HL-60 (cell line): Measurements from ENCODE around the gene DIS3L2.

Experiments used
- GABPA ChIP-seq: IDR thresholded peaks from 2 replicates; pipeline ENCODE4 v1.6.1; 2012; ENCODE audit warnings: low read depth
- POLR2AphosphoS5 ChIP-seq: IDR thresholded peaks from 2 replicates; pipeline ENCODE4 v1.6.1; 2012; ENCODE audit warnings: low read depth
- SPI1 ChIP-seq: IDR thresholded peaks from 2 replicates; pipeline ENCODE4 v1.6.1; 2012; ENCODE audit warnings: low read depth, mild to moderate bottlenecking, borderline replicate concordance
- TF ChIP-seq, protein P1 (sequence below): IDR thresholded peaks from one replicate; pipeline ENCODE4 v1.5.1; 2011; ENCODE audit warnings: low read length, control low read depth, inconsistent platforms; ENCODE audit not compliant: insufficient read depth
- TF ChIP-seq, protein P2 (sequence below): IDR thresholded peaks from 2 replicates; pipeline ENCODE4 v1.6.1; 2012; ENCODE audit warnings: low read depth; ENCODE audit not compliant: insufficient replicate concordance

DNA sequence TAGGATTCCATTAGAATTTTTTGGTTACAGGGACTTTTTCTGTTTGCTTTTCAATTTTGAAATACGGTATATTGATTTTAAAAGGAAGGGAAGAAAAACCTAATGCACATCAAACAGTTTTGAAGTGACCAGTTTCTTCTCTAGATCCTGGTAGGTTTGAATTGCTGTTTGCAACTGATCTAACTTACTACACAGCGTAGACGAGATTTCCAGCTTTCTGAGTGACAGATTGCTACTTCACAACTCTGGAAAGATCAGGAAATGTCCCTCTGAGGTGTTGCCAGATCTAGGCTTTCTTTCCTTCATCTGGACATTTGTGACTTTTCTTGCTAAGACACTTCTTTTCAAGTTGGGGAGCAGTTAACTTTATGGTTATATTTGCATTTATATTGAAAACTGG, 112.2 kb downstream of the DIS3L2 start:
- TF ChIP-seq, protein P1, sequence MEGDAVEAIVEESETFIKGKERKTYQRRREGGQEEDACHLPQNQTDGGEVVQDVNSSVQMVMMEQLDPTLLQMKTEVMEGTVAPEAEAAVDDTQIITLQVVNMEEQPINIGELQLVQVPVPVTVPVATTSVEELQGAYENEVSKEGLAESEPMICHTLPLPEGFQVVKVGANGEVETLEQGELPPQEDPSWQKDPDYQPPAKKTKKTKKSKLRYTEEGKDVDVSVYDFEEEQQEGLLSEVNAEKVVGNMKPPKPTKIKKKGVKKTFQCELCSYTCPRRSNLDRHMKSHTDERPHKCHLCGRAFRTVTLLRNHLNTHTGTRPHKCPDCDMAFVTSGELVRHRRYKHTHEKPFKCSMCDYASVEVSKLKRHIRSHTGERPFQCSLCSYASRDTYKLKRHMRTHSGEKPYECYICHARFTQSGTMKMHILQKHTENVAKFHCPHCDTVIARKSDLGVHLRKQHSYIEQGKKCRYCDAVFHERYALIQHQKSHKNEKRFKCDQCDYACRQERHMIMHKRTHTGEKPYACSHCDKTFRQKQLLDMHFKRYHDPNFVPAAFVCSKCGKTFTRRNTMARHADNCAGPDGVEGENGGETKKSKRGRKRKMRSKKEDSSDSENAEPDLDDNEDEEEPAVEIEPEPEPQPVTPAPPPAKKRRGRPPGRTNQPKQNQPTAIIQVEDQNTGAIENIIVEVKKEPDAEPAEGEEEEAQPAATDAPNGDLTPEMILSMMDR = no peak
- TF ChIP-seq, protein P2, sequence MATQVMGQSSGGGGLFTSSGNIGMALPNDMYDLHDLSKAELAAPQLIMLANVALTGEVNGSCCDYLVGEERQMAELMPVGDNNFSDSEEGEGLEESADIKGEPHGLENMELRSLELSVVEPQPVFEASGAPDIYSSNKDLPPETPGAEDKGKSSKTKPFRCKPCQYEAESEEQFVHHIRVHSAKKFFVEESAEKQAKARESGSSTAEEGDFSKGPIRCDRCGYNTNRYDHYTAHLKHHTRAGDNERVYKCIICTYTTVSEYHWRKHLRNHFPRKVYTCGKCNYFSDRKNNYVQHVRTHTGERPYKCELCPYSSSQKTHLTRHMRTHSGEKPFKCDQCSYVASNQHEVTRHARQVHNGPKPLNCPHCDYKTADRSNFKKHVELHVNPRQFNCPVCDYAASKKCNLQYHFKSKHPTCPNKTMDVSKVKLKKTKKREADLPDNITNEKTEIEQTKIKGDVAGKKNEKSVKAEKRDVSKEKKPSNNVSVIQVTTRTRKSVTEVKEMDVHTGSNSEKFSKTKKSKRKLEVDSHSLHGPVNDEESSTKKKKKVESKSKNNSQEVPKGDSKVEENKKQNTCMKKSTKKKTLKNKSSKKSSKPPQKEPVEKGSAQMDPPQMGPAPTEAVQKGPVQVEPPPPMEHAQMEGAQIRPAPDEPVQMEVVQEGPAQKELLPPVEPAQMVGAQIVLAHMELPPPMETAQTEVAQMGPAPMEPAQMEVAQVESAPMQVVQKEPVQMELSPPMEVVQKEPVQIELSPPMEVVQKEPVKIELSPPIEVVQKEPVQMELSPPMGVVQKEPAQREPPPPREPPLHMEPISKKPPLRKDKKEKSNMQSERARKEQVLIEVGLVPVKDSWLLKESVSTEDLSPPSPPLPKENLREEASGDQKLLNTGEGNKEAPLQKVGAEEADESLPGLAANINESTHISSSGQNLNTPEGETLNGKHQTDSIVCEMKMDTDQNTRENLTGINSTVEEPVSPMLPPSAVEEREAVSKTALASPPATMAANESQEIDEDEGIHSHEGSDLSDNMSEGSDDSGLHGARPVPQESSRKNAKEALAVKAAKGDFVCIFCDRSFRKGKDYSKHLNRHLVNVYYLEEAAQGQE = no peak
- TF ChIP-seq POLR2AphosphoS5 = no peak
- TF ChIP-seq GABPA = no peak
- no peak for TF ChIP-seq SPI1
